ENCODE data around the gene CFD.
"Not testable (repeated sequence)": the region's sequence is repeated elsewhere in the genome, so short reads cannot be mapped to it uniquely, and the experiment has no call there.

The CFD gene

DNA sequence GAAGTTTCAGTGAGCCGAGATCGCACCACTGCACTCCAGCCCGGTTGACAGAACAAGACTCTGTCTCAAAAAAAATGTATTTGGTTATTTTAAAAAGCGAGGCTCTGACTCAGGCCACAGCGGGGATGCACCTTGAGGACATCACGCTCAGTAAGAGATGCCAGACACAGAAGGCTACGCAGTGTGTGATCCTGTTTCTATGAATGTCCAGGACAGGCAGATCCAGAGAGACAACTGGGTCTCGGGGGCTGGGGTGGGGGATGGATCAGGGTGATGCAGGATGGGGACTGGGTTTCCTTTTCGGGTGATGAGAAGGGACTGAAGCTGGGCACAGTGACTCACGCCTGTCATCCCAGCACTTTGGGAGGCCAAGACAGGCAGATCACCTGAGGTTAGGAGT is 28.1 kb downstream of the CFD start:
- DNase-seq (ENCODE audit: extremely low read depth in 1 of 2, low read depth in 1 of 2) = no peak

DNA sequence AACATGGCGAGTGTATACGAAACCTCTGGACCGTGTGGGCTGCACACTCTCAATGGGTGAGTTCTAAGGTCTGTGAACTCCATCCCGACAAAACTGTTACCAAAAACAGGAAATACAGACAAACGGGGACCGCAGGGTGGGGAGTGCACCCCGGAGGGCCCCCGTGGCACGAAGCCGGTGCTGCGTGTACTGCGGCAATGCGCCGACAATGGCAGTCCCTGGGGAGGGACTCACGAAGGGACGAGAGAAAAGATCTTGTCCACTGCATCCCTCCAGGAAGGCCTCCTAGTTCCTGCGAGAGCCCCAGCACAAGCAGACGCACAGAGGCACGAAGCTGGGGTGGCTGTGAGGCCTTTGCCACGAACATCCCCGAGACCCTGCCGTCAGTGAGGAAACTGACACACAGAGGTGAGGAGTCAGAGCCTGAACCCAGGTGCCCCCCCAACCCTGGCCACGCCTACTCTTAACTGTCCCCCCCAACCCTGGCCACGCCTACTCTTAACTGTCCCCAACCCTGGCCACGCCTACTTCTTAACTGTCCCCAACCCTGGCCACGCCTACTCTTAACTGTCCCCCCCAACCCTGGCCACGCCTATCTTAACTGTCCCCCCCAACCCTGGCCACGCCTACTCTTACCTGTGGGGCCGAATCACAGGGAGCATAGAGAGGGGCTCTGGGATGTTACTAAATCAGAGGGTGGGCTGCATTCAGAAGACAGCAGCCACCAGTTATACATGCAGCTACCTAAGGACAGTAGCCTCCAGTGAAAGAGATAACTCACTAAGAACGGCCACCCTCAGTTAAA is 29.3 kb downstream of the CFD start:
- DNase-seq (ENCODE audit: extremely low read depth in 1 of 2, low read depth in 1 of 2) = peak in 1 of 2 donors; percentile 47

DNA sequence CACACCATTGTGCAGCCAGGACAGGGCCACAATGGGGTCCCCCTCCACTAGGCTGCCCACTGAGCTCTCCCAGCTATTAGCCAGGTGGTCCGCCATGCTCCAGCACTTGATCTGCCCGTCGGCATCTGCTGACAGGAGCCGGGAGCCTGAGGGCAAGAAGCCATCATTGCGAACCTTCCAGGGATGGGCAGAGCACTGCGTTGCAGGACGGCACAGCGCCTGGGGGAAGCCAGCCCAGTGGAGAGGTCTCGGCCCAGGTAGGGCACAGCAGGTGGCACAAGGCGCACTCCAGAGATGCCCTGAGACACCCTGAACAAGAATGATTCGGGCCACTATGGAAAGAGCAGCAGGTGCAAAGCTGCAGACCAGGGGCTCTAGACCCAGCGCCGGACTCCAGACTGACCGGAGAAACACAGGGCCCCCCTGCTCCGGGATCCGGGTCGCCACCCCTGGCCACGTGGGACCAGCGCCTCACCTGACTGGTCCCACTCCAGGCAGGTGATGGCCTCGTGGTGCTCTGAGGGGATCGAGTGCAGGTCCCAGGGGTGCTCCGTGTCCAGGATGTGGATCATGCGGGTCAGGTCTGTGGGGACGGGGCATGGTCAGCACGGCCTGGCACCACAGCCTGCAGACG is 30.3 kb downstream of the CFD start:
- DNase-seq (ENCODE audit: extremely low read depth in 1 of 2, low read depth in 1 of 2) = no peak

DNA sequence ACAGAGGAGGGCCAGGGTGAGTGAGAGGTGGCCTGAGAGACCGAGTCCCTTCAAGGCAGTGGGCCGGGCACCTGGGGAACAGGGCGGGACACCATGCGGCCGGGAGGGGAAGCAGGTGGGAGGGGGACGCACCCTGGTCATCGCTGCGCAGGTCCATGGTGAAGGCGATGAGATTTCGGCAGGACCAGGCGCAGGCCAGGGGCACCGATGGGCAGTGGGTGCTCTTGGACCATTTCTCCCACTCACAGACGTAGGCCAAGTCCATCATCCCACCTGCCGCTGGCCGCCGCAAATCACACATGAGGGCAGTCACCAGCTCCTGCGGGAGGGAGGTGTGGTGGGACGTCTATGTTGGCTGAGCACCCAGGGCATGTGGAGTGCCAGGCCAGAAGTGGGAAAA is 31.4 kb downstream of the CFD start:
- DNase-seq (ENCODE audit: extremely low read depth in 1 of 2, low read depth in 1 of 2) = no peak

DNA sequence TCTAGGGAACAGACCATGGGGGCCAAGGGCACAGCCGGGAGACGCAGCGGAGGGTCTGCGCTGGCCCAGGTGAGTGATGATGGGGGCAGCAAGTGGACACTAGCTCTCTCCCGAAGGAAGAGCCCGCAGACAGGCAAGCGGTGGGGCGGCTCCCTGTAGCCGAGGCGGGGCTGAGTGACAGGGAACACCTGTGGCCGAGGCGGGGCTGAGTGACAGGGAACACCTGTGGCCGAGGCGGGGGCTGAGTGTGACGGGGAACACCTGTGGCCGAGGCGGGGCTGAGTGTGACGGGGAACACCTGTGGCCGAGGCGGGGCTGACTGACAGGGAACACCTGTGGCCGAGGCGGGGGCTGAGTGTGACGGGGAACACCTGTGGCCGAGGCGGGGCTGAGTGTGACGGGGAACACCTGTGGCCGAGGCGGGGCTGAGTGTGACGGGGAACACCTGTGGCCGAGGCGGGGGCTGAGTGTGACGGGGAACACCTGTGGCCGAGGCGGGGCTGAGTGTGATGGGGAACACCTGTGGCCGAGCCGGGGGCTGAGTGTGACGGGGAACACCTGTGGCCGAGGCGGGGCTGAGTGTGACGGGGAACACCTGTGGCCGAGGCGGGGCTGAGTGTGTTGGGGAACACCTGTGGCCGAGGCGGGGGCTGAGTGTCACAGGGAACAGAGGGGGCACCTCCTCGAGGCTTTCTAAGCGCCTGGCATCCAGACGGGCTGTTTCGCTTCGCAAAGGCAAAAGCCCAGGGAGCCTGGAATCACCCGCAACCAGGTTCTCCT is 32.1 kb downstream of the CFD start:
- DNase-seq (ENCODE audit: extremely low read depth in 1 of 2, low read depth in 1 of 2) = not testable (repeated sequence)

DNA sequence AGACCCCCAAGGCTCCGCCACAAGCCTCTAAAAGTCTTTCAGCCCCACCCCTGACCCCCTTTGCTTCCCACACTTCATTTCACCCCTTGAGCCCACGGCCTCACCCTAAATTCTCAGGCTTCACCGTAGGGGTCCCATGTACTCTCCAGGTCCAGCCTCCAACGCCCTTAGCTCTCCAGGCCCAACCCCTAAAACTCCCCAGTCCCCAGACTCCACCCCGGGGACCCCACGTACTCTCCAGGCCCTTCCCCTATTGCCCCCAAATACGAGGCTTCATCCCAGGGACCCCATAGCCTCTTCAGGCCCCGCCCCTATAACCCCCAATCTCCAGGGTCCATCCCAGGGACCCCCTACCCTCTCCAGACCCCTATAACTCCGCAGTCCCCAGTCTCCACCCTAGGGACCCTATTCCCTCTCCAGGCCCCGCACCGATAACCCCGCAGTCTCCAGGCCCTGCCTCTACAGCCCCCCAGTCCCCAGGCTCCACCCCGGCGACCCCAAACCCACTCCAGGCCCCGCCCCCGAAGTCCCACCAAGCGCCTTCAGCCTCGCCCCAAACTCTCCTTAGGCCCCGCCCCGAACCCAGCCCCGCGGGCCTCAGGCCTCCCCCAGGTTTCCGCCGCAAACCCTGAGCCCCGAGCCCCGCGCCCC is 32.9 kb downstream of the CFD start:
- DNase-seq (ENCODE audit: extremely low read depth in 1 of 2, low read depth in 1 of 2) = no peak

DNA sequence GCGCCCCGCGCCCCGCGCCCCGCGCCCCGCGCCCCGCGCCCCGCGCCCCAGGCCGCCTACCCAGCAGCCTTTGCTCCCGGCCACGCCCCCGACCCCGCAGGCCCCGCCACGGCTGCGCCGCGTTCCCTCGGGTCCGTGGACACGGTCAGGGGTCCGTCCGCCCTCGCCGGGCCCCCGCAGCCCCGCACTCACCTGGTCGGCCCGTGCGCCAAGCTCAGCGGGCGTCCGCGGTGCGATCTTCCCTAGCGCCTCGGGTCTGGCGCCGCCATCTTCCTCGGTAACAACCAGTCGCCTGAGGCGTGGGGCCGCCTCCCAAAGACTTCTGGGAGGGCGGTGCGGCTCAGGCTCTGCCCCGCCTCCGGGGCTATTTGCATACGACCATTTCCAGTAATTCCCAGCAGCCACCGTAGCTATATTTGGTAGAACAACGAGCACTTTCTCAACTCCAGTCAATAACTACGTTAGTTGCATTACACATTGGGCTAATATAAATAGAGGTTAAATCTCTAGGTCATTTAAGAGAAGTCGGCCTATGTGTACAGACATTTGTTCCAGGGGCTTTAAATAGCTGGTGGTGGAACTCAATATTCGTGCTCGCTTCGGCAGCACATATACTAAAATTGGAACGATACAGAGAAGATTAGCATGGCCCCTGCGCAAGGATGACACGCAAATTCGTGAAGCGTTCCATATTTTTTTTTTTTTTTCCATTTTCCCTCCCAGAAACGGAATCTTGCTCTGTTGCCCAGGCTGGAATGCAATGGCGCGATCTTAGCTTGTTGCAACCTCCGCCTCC is 33.6 kb downstream of the CFD start, which contains the start of the genes MED16 and RNU6-9:
Gene MED16, minus strand, starts transcription at position 294 of the 796 bp plus-strand sequence. CDS start 2,056 bp downstream, outside the sequence.
Gene RNU6-9, plus strand, starts transcription at position 591 of the 796 bp plus-strand sequence.
- DNase-seq (ENCODE audit: extremely low read depth in 1 of 2, low read depth in 1 of 2) = peak; percentile 72 to 77

DNA sequence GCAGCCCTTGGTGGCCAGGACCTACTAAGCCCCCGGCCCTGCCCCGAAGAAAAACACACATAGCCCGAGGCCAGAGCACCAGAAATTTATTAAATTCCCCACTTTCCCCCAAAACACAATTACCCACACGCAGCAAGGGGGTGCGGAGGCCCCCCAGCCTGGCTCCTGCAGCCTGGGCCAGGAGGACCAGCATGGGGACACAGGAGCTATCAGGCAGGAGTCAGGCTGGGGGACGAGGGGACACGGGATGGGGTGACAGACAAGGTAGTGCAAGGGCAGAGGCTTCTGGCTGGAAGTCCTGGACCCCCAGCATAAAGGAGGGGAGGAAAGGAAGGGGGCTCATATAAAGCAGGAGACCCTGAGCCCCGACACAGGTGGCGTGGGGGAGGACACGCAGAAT is 37.0 kb downstream of the CFD start:
- DNase-seq (ENCODE audit: extremely low read depth in 1 of 2, low read depth in 1 of 2) = no peak

DNA sequence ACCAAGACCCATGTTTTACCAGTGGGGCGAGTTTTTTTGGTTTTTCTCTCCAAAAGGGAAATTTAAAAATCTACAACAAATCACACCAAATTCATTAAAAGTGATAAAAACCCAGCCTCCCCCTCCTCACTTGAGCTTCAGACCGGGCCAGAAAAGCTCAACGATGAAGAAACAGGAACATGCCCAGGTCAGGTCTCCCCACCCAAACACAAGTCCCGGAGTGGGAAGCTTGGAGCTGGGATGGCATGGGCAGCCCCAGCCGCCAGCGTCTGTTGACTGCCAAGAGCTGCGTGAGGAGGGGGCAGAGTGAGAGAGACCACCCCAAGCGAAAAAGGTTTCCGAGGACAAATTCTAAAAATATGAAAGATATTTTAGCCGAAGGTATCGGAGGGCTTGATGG is 37.5 kb downstream of the CFD start:
- no peak for DNase-seq (ENCODE audit: extremely low read depth in 1 of 2, low read depth in 1 of 2)

DNA sequence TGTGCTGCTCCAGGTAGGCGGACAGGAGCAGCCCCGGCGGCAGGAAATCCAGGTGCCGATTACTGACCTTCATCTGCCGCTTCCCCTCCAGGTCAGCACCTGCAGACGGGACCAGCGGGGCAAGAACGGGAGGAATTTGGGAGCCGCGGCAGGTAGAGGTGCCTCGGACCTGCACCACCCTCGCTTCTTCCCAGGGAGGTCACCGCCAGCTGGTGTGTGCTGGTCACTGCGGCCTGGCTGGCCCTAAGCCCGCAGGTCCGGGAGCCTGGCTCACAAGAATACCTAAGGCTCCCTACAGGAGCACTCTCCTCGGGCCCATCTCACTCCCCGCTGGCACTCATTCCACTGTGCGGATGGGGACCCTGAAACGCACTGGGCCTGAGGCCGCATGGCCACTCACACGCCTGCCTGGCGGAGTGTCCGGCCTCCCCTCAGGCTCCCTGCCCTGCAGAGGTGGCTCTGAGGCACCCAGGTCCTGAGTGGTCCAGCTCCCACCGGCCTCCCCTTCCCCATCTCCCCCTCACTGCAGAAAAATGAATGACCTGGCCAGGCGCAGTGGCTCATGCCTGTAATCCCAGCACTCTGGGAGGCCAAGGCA is 38.1 kb downstream of the CFD start:
- no peak for DNase-seq (ENCODE audit: extremely low read depth in 1 of 2, low read depth in 1 of 2)

DNA sequence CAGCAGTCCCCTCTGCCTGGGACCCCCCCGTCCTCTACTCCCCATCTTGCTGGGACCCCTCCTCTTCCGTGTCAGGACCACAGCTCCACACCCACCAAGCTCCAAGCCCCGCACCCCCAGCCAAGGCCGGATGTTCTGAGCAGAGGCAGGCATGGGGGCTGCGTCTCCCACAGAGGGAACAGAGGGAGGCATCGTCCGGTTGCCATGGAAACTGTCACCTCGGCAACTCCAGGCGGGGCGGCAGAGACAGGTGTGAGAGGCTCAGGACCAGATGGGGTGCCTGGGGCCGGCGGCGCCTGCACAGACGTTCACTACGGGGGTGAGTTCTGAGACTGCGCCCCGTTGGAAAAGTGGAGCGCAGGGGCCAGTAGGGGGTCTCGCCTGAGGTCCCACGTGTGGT is 39.2 kb downstream of the CFD start:
- DNase-seq (ENCODE audit: extremely low read depth in 1 of 2, low read depth in 1 of 2) = no peak

DNA sequence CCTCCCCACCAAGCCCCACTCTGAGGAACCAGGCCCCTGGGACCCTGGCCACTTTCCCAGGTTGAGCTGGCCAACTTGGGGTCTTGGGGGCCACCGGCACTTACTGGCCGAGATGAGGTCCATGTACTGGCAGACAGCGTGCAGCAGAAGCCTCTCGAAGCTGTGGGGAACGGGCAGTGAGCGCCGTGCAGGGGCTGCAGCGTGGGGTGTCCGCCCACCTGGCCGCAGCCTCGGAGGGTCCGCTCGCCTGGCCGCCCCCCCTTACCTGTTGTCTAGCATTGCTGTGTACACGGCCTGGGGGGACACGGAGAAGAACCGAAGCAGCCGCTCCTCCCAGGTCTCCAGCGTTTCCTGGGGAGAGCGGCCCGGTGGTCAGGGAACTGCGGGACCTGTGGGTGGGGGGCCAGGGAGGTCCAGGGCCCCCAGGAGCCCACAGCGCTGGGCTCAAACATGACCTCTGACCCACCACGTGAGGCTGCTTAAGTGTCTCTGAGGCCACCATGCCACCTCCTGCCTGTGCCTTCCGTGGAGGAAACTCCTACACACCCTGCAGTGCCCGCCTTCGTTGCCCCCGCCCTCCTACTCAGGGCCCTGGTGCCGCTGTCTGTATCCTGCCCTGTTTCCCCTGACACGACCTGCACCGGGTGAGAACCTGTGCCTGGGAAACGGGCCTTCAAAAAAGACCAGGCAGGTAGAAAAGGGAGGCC is 40.0 kb downstream of the CFD start:
- DNase-seq (ENCODE audit: extremely low read depth in 1 of 2, low read depth in 1 of 2) = no peak

DNA sequence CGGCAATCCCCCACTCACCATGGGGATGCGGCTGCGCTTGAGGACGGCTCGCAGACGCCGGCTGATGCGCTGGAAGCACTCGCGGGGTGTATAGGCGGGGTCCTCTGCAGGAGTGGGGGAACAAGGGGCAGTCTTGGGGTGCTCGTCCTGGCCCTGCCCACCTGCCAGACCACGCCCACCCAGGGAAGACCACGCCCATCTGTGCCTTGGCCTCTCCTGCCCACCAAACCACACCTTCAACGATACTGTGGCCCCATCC is 40.5 kb downstream of the CFD start:
- DNase-seq (ENCODE audit: extremely low read depth in 1 of 2, low read depth in 1 of 2) = no peak

DNA sequence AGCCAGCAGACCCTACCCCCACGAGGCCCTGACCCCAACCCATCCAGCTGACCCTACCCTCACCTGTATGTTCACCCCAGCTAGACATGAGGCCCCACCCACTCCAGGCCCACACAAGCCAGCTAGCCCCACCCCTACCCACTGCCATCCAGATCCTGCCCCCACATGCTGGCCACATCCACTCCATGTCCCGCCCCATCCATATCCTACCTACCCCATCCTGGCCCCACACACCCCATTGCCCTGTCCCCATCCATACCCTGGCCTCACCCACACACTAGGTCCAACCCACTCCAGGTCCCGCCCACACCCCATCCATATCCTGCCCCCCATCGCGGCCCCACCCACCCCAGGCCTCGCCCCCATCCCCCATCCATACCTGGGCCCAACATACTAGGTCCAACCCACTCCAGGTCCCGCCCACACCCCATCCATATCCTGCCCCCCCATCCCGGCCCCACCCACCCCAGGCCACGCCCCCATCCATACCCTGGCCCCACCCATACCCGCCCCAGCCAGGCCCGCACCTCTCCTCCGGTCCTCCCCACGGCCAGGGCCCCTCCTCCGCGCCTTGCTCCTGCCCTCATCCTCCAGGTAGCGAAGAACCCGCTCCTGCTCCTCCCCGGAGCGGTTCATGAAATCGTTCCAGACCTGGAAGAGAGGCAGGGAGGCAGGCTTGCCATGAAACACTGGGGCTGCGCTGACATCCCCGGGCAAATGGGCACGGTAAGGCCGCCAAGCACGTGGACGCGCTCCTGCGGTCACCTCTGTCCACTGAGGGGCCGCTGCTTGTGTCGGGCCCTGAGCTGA is 41.0 kb downstream of the CFD start:
- no peak for DNase-seq (ENCODE audit: extremely low read depth in 1 of 2, low read depth in 1 of 2)

DNA sequence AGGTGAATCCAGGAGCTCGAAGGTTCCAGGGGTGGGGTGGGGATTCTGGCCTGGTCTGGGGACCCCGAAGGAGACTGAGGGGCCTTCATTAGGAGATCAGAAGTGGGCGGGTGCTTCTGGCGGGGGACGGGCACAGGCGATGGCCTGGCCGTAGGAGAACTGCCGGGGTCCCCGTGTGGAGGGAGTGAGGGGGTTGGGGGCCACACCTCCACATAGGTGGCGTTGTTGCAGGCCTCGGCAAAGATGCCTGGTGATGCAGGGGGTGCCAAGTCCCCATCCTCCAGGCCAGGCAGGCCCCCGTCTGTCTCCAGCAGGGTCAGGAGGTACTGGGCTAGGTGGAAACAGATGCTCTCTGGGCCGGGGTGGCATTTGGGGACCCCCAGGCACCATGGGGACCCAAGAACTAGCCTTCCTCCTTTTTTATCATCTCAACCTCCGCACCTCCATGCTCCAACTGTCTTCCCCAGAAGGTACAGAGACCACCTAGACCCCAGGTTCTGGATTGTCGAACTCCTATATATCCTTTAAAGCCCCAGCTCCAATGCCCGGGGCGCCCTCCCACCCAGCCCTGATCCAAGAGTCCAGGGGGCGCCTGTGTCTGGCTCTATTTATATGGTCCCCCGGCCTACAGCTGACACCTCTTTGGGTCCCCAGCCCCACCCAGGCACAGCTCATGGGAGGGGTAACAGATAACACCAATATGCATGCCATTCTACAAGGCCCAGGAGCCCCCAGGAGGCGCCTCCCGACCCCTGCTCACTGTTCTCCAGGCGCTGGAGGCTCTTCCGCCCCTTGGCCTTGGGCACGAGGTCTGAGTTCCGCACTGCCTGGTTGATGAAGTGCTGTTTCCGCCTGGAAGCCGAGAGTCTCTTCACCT is 42.0 kb downstream of the CFD start:
- DNase-seq (ENCODE audit: extremely low read depth in 1 of 2, low read depth in 1 of 2) = no peak

DNA sequence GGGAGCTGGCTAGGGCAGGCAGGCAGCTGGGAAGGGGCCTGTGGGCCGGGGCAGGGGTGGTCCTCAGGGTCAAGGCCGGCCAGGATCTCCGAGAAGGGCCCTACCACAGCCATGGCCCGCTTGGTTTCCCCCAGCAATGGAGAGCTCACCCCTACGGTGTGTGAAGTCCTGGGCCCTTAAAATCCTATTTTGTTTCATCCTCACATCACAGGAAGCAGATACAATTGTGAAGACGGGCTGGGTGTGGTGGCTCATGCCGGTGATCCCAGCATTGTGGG is 42.6 kb downstream of the CFD start:
- DNase-seq (ENCODE audit: extremely low read depth in 1 of 2, low read depth in 1 of 2) = no peak

DNA sequence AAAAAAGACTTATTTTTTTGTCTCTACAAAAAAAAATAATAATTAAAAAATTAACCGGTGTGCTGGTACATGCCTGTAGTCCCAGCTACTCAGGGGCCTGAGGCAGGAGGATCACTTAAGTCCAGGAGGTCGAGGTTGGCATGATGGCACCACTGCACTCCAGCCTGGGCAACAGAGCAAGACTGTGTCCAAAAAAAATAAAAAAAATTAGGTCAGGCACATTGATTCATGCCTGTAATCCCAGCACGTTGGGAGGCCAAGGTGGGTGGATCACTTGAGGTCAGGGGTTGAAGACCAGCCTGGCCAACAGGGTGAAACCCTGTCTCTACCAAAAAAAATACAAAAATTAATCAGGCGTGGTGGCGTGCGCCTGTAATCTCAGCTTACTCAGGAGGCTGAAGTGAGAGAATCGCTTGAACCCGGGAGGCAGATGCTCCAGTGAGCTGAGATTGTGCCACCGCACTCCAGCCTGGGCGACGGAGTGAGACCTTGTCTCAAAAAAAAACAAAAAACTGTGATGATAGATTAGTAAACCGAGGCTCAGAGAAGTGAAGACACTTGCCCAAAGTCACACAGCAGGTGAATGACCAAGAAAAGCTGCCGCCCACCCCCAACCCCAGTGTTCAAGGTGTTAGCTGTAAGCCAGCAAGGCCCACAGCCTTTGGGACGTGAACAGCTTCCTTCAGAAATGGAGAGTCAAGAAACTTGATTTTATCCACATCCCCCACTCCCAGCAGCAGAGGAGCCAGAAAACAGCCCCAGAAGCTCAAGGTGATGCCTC is 43.2 kb downstream of the CFD start:
- DNase-seq (ENCODE audit: extremely low read depth in 1 of 2, low read depth in 1 of 2) = no peak
